ENCODE measurements around the gene PIP5KL1. TPM values are rescaled to one million over a fixed set of nuclear protein-coding genes. Genes with fewer than 3 reads are reported as not detected.

Gene PIP5KL1
- total RNA-seq, 2 donors from 2014 or later = 0.85 to 0.89 TPM

- TF ChIP-seq, protein P1, sequence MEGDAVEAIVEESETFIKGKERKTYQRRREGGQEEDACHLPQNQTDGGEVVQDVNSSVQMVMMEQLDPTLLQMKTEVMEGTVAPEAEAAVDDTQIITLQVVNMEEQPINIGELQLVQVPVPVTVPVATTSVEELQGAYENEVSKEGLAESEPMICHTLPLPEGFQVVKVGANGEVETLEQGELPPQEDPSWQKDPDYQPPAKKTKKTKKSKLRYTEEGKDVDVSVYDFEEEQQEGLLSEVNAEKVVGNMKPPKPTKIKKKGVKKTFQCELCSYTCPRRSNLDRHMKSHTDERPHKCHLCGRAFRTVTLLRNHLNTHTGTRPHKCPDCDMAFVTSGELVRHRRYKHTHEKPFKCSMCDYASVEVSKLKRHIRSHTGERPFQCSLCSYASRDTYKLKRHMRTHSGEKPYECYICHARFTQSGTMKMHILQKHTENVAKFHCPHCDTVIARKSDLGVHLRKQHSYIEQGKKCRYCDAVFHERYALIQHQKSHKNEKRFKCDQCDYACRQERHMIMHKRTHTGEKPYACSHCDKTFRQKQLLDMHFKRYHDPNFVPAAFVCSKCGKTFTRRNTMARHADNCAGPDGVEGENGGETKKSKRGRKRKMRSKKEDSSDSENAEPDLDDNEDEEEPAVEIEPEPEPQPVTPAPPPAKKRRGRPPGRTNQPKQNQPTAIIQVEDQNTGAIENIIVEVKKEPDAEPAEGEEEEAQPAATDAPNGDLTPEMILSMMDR (IDR thresholded peaks at IDR 0.05) = no peak
- Histone ChIP-seq H3K4me3 (no peak overlapping the region), H3K27me3 (no peaks in the 10 kb centered on the region), H3K27ac (no peak overlapping the region), H3K4me1 (no peaks in the 10 kb centered on the region), H3K36me3 (peaks cover 41% of the 10 kb centered on the region), H3K9me3 (no peaks in the 10 kb centered on the region), H3K9ac (ENCODE audit: low read depth in 2 of 2, low read length in 2 of 2) (no peak overlapping the region)
- no peak for DNase-seq
- intact Hi-C loops (cut with DNase I) = no loop called here
Measured at GRCh38 chr9:127890053-127890452, 40.5 kb downstream of the PIP5KL1 start.

- TF ChIP-seq, protein P1 (IDR thresholded peaks at IDR 0.05) = no peak
- H3K9me3 ChIP-seq = no peaks in the 10 kb centered on the region
- H3K27ac ChIP-seq = no peak overlapping the region
- no peaks in the 10 kb centered on the region for H3K4me1 ChIP-seq
- no peak overlapping the region for H3K9ac ChIP-seq (ENCODE audit: low read depth in 2 of 2, low read length in 2 of 2)
- H3K36me3 ChIP-seq = peaks cover 20% of the 10 kb centered on the region
- intact Hi-C loops (cut with DNase I) = no loop called here
- H3K4me3 ChIP-seq = no peak overlapping the region
- no peak for DNase-seq
- H3K27me3 ChIP-seq = no peaks in the 10 kb centered on the region
Measured at GRCh38 chr9:127887792-127888191, 42.8 kb downstream of the PIP5KL1 start.

DNA sequence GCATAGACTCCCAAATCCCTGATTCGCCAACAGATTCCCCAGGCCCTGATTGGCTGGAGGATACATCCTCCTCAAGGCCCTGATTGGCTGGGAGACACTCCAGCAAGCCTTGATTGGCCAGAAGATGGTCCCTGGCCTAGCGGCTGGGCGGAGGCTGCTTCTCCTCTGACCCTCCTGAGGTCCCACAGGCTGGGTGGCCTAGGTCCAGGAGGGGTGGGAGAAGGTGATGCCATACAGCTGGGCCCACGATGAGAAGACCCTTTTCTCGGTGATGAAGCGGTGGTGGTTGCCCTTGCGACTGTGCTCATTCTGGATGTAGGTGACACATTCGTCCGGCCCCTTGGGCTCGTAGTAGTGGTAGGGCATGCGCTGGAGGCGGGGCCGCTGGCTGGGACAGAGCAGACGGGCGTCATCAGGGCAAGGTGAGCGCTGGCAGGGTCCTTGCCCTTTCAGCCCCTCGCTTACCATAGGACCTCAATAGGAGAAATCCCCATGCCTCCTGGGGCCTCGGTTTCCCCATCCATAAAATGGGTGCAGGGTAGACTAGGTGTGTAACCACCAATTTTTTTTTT, 44.1 kb downstream of the PIP5KL1 start:
- Histone ChIP-seq H3K9me3 (no peaks in the 10 kb centered on the region), H3K36me3 (peaks cover 14% of the 10 kb centered on the region), H3K4me3 (no peak overlapping the region), H3K27ac (no peak overlapping the region), H3K27me3 (no peaks in the 10 kb centered on the region), H3K9ac (ENCODE audit: low read depth in 2 of 2, low read length in 2 of 2) (no peak overlapping the region), H3K4me1 (no peaks in the 10 kb centered on the region)
- TF ChIP-seq, protein P1 (IDR thresholded peaks at IDR 0.05) = no peak
- DNase-seq = no peak
- intact Hi-C loops (cut with DNase I) = no loop called here

GRCh38 chr9:127885508-127886281, 44.9 kb downstream of the PIP5KL1 start:
- H3K27ac ChIP-seq = no peak overlapping the region
- no peak overlapping the region for H3K9ac ChIP-seq (ENCODE audit: low read depth in 2 of 2, low read length in 2 of 2)
- H3K9me3 ChIP-seq = no peaks in the 10 kb centered on the region
- H3K27me3 ChIP-seq = no peaks in the 10 kb centered on the region
- DNase-seq = no peak
- intact Hi-C loops (cut with DNase I) = no loop called here
- TF ChIP-seq, protein P1 (IDR thresholded peaks at IDR 0.05) = no peak
- H3K4me1 ChIP-seq = no peaks in the 10 kb centered on the region
- H3K4me3 ChIP-seq = no peak overlapping the region
- H3K36me3 ChIP-seq = peaks cover 14% of the 10 kb centered on the region

- peaks cover 14% of the 10 kb centered on the region for H3K36me3 ChIP-seq
- H3K4me1 ChIP-seq = no peaks in the 10 kb centered on the region
- no peaks in the 10 kb centered on the region for H3K9me3 ChIP-seq
- DNase-seq = no peak
- no peaks in the 10 kb centered on the region for H3K27me3 ChIP-seq
- H3K4me3 ChIP-seq = no peak overlapping the region
- TF ChIP-seq, protein P1 (IDR thresholded peaks at IDR 0.05) = no peak
- intact Hi-C loops (cut with DNase I) = no loop called here
- H3K27ac ChIP-seq = no peak overlapping the region
- H3K9ac ChIP-seq (ENCODE audit: low read depth in 2 of 2, low read length in 2 of 2) = no peak overlapping the region
Measured at GRCh38 chr9:127884976-127885490, 45.5 kb downstream of the PIP5KL1 start.

Data from colonic mucosa (tissue), 4 donors.